Loucy (cell line): ENCODE results near the gene GGACT.

ENCODE experiments used
- H2AFZ ChIP-seq: fragments of 200-600 bp; sonication (generic); 2 replicates; pipeline ENCODE4 v1.6.0; 2016; ENCODE audit warnings: antibody characterized with exemption, mild to moderate bottlenecking, low read length, moderate library complexity
- H3F3A ChIP-seq: fragments of 200-600 bp; 2 replicates; pipeline ENCODE4 v1.6.0; 2016; ENCODE audit warnings: antibody characterized with exemption, low read depth, mild to moderate bottlenecking
- H3K27me3 ChIP-seq: fragments of 200-600 bp; sonication (generic); 2 replicates; pipeline ENCODE4 v1.6.1; 2014; ENCODE audit warnings: low read length, mild to moderate bottlenecking; ENCODE audit not compliant: insufficient read depth, poor library complexity, severe bottlenecking
- H3K36me3 ChIP-seq: fragments of 200-600 bp; sonication (generic); 2 replicates; pipeline ENCODE4 v1.6.1; 2016; ENCODE audit warnings: low read length; ENCODE audit not compliant: insufficient read depth
- H3K4me1 ChIP-seq: fragments of 200-600 bp; sonication (generic); 2 replicates; pipeline ENCODE4 v1.5.1; 2014; ENCODE audit warnings: low read length, mild to moderate bottlenecking; ENCODE audit not compliant: insufficient read depth, poor library complexity, severe bottlenecking
- H3K4me2 ChIP-seq: fragments of 200-600 bp; sonication (generic); 2 replicates; pipeline ENCODE4 v1.6.0; 2014; ENCODE audit warnings: antibody characterized with exemption, low read length, low read depth, mild to moderate bottlenecking; ENCODE audit not compliant: poor library complexity, severe bottlenecking
- H3K4me3 ChIP-seq: fragments of 200-600 bp; sonication (generic); 2 replicates; pipeline ENCODE4 v1.5.1; 2014; ENCODE audit warnings: low read length, mild to moderate bottlenecking, mixed read lengths; ENCODE audit not compliant: poor library complexity, severe bottlenecking
- H3K79me2 ChIP-seq: fragments of 200-600 bp; sonication (generic); 2 replicates; pipeline ENCODE4 v1.6.1; 2014; ENCODE audit warnings: low read length; ENCODE audit not compliant: insufficient read depth
- H3K9ac ChIP-seq: fragments of 200-600 bp; sonication (generic); 2 replicates; pipeline ENCODE4 v1.6.0; 2014; ENCODE audit warnings: mild to moderate bottlenecking, low read depth, low read length, moderate library complexity; ENCODE audit not compliant: poor library complexity, severe bottlenecking
- H3K9me2 ChIP-seq: fragments of 200-600 bp; sonication (generic); replicated peaks from 2 replicates; pipeline ENCODE4 v1.6.1; 2016; ENCODE audit warnings: low read depth, low read length, mixed read lengths
- H3K9me3 ChIP-seq: fragments of 200-600 bp; sonication (generic); 2 replicates; pipeline ENCODE4 v1.6.1; 2014; ENCODE audit warnings: mild to moderate bottlenecking, antibody characterized with exemption, low read length, low read depth; ENCODE audit not compliant: insufficient read depth
- H4K20me1 ChIP-seq: fragments of 200-600 bp; sonication (generic); 2 replicates; pipeline ENCODE4 v1.6.0; 2014; ENCODE audit warnings: antibody characterized with exemption, low read length, mild to moderate bottlenecking; ENCODE audit not compliant: insufficient read depth, poor library complexity, severe bottlenecking
- EZH2phosphoT487 ChIP-seq: fragments of 200-600 bp; IDR thresholded peaks from 2 replicates; pipeline ENCODE4 v1.6.1; 2018; ENCODE audit warnings: antibody characterized with exemption, mild to moderate bottlenecking, moderate library complexity, borderline replicate concordance
- TF ChIP-seq, protein P1 (sequence below): fragments of 200-600 bp; sonication (generic); conservative IDR thresholded peaks from 2 replicates; pipeline ENCODE4 v1.5.1; 2014; ENCODE audit warnings: mild to moderate bottlenecking, antibody characterized with exemption, low read length

Gene GGACT

DNA sequence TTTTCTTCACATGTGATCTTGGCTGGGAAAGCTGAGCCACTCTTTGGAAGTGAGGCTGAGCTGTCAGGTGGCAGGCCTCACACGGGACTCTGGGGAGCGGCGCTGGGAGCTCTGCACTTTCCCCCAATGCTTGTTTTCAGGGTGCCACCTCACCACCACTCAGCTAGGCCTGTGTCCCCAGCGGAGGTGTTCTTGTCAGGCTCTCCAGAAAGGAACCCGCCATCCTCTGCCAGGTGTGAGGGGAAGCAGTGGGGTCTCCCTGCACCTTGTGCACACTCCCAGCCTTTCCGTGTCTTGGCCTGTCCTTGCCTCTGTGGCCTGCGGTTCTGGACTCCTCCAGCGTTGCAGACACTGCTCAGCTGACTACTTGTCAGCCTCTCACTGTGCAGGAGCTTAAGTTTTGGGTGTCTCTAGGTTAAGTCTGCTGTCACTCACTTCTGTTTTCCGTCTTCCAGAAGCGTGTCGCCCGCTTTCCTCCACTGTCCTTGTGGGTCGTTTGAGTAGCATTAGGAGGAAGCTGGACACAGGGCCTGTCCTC, 51.9 kb downstream of the GGACT start:
- Histone ChIP-seq H3K9me2 (no peaks in the 10 kb centered on the region), H3K4me3 (no peak overlapping the region), H3K36me3 (no peaks in the 10 kb centered on the region), H3K79me2 (no peaks in the 10 kb centered on the region), H3K4me2 (no peak overlapping the region), H3F3A (no peaks in the 10 kb centered on the region), H3K9me3 (no peaks in the 10 kb centered on the region), H2AFZ (no peak overlapping the region), H3K9ac (no peak overlapping the region), H4K20me1 (no peaks in the 10 kb centered on the region), H3K27me3 (no peaks in the 10 kb centered on the region), H3K4me1 (peaks cover 14% of the 10 kb centered on the region)
- TF ChIP-seq, protein P1, sequence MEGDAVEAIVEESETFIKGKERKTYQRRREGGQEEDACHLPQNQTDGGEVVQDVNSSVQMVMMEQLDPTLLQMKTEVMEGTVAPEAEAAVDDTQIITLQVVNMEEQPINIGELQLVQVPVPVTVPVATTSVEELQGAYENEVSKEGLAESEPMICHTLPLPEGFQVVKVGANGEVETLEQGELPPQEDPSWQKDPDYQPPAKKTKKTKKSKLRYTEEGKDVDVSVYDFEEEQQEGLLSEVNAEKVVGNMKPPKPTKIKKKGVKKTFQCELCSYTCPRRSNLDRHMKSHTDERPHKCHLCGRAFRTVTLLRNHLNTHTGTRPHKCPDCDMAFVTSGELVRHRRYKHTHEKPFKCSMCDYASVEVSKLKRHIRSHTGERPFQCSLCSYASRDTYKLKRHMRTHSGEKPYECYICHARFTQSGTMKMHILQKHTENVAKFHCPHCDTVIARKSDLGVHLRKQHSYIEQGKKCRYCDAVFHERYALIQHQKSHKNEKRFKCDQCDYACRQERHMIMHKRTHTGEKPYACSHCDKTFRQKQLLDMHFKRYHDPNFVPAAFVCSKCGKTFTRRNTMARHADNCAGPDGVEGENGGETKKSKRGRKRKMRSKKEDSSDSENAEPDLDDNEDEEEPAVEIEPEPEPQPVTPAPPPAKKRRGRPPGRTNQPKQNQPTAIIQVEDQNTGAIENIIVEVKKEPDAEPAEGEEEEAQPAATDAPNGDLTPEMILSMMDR: no peak
- TF ChIP-seq EZH2phosphoT487: no peak

DNA sequence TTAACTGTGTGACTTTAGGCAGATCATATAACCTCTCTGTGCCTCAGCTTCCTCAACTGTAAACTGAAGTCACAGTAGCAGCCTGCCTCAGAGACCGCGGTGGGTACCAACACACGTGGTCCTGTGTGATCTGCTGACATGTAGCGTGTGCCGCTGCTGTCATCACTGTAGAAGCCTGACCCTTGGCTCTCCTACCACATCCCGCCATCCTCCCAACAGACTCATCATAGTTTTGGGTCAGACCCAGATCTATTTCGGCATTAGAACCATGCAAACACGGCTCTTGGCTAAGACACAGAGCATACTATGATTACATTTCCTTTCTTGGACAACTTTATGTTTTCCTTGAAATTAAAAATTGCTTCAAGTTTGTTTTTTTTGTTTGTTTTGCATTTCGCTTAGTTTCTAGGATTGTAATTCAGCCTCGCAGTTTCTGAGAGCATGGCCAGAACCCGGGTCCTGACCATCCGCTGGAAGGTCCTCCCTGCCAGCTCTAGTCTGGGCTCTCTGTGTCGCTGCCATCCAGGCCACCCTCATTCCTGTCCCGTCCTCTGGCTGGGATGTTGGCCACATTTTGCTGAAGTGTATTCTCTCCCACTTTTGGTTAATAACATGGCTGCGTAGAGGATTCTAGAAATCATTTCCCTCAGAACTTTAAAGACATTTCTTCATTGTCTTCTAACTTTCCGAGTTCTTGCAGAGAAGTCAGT, 53.0 kb downstream of the GGACT start:
- TF ChIP-seq, protein P1: no peak
- no peak for TF ChIP-seq EZH2phosphoT487
- no peak overlapping the region for H3K4me3 ChIP-seq
- H2AFZ ChIP-seq: no peak overlapping the region
- H3K9me2 ChIP-seq: no peaks in the 10 kb centered on the region
- H3K36me3 ChIP-seq: no peaks in the 10 kb centered on the region
- H3F3A ChIP-seq: no peaks in the 10 kb centered on the region
- no peaks in the 10 kb centered on the region for H3K9me3 ChIP-seq
- no peak overlapping the region for H3K9ac ChIP-seq
- no peaks in the 10 kb centered on the region for H3K79me2 ChIP-seq
- peaks cover 14% of the 10 kb centered on the region for H3K4me1 ChIP-seq
- no peaks in the 10 kb centered on the region for H3K27me3 ChIP-seq
- no peaks in the 10 kb centered on the region for H4K20me1 ChIP-seq
- no peak overlapping the region for H3K4me2 ChIP-seq

DNA sequence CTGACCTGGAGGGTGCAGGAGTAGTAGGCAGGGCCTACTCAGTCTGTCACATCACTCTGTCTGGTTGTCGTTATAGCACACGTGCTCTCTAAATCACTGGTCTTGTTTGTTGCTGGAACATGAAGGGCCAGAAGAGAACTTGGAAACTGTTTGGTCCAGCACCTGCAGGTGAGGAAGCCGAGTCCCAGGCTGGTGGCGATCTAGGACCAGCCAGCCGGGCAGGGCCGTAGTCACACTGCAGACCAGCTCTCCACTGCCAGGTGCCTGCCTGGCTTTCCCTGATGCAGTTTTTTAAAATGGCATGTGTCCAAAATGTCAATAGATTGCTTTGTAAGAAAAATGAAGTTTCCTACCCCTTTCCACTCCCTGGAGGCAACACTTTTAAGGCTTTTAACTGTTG, 53.7 kb downstream of the GGACT start:
- H3K4me1 ChIP-seq: peaks cover 14% of the 10 kb centered on the region
- no peak overlapping the region for H3K4me3 ChIP-seq
- no peak overlapping the region for H2AFZ ChIP-seq
- H4K20me1 ChIP-seq: no peaks in the 10 kb centered on the region
- no peak overlapping the region for H3K9ac ChIP-seq
- no peaks in the 10 kb centered on the region for H3K36me3 ChIP-seq
- TF ChIP-seq, protein P1: no peak
- no peak for TF ChIP-seq EZH2phosphoT487
- no peak overlapping the region for H3K4me2 ChIP-seq
- H3K9me2 ChIP-seq: no peaks in the 10 kb centered on the region
- no peaks in the 10 kb centered on the region for H3K79me2 ChIP-seq
- H3K9me3 ChIP-seq: no peaks in the 10 kb centered on the region
- no peaks in the 10 kb centered on the region for H3F3A ChIP-seq
- H3K27me3 ChIP-seq: no peaks in the 10 kb centered on the region
